ENCODE data around the gene GTF2H3.

Gene GTF2H3

DNA sequence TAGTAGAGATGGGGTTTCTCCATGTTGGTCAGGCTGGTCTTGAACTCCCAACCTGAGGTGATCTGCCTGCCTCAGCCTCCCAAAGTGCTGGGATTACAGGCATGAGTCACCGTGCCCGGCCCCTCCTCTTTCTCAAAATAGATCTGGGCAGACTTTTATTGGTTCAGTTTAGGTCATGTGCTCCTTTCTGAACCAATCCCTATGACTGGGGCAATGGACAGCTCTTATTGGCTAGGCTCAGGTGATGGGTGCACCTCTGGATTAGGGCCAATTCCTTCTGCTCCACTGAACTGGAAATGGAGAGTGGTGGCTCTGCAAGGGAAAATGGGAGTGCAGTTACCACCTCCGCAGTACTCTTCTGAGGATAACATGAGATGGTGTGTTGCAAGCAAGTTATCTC lies 72.3 kb downstream of the GTF2H3 start:
- DNase-seq (ENCODE audit: extremely low read depth in 1 of 2, low read depth in 1 of 2) = no peak

DNA sequence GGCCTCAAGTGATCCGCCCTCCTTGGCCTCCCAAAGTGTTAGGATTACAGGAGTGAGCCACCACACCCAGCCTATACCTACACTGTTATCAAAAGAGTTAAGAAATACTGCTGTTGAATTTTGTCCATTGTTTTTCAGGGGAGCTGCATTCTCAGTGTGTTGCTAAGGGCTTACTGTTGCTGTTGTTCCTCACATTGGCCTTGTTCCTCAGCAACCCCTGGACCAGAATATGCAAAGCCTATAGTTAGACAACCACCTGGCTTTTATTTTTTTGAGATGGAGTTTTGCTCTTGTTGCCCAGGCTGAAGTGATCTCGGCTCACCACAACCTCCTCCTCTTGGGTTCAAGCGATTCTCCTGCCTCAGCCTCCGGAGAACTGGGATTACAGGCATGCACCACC lies 73.8 kb downstream of the GTF2H3 start:
- no peak for DNase-seq (ENCODE audit: extremely low read depth in 1 of 2, low read depth in 1 of 2)
